ENCODE data around the gene WNT3A. TPM values are rescaled to one million over a fixed set of nuclear protein-coding genes. Genes with fewer than 3 reads are reported as not detected.
A peak's percentile ranks its signal among the peaks of the same experiment; 100 is the strongest.

The WNT3A gene
- total and polyA plus RNA-seq, 9 of the 15 experiments (the other 6 are each of a cell fraction or from before 2014, with no cell fraction given) = not detected

GRCh38 chr1:228079601-228080263 is 72.9 kb downstream of the WNT3A start (continued):
- TF ChIP-seq MEF2D (tag; conservative IDR thresholded peaks at IDR 0.05; ENCODE audit: low read depth) (no peak), MTA2 (IDR thresholded peaks at IDR 0.05; ENCODE audit: low read depth) (no peak), PHB2 (IDR thresholded peaks at IDR 0.05; ENCODE audit: low read depth) (no peak), GTF2B (IDR thresholded peaks at IDR 0.05; ENCODE audit: extremely low read depth, insufficient read length) (no peak), ZFP36 (IDR thresholded peaks at IDR 0.05; ENCODE audit: low read depth, low read length, partially characterized antibody) (peak; percentile 74), MXD1 (CRISPR knock-in tag; IDR thresholded peaks at IDR 0.05; ENCODE audit: borderline replicate concordance, poor library complexity, severe bottlenecking) (no peak), KDM1A (IDR thresholded peaks at IDR 0.05) (peak; percentile 89 to 94), HDAC1 (IDR thresholded peaks at IDR 0.05) (peak in 1 of 2 experiments; percentile 38; a peak in 1 of 4 replicates), ZNF766 (CRISPR knock-in tag; conservative IDR thresholded peaks at IDR 0.05) (no peak), SIN3A (IDR thresholded peaks at IDR 0.05; ENCODE audit: borderline replicate concordance in 2 of 2, control insufficient read depth in 1 of 2, low read depth in 2 of 2, low read length in 2 of 2) (no peak), CBFA2T3 (IDR thresholded peaks at IDR 0.05) (no peak), NFE2L1 (tag; IDR thresholded peaks at IDR 0.05; ENCODE audit: borderline replicate concordance, low read depth) (no peak), RREB1 (CRISPR knock-in tag; IDR thresholded peaks at IDR 0.05) (no peak), HEY1 (CRISPR knock-in tag; IDR thresholded peaks at IDR 0.05; ENCODE audit: borderline replicate concordance) (no peak), NR4A1 (CRISPR knock-in tag; IDR thresholded peaks at IDR 0.05) (no peak), NR4A1 (tag; IDR thresholded peaks at IDR 0.05) (no peak), HDGF (IDR thresholded peaks at IDR 0.05) (peak; percentile 79; the same call in 1 of the 2 replicates)
- TF ChIP-seq, protein P1, sequence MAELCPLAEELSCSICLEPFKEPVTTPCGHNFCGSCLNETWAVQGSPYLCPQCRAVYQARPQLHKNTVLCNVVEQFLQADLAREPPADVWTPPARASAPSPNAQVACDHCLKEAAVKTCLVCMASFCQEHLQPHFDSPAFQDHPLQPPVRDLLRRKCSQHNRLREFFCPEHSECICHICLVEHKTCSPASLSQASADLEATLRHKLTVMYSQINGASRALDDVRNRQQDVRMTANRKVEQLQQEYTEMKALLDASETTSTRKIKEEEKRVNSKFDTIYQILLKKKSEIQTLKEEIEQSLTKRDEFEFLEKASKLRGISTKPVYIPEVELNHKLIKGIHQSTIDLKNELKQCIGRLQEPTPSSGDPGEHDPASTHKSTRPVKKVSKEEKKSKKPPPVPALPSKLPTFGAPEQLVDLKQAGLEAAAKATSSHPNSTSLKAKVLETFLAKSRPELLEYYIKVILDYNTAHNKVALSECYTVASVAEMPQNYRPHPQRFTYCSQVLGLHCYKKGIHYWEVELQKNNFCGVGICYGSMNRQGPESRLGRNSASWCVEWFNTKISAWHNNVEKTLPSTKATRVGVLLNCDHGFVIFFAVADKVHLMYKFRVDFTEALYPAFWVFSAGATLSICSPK (IDR thresholded peaks at IDR 0.05; ENCODE audit: borderline replicate concordance) = no peak
- TF ChIP-seq, protein P2, sequence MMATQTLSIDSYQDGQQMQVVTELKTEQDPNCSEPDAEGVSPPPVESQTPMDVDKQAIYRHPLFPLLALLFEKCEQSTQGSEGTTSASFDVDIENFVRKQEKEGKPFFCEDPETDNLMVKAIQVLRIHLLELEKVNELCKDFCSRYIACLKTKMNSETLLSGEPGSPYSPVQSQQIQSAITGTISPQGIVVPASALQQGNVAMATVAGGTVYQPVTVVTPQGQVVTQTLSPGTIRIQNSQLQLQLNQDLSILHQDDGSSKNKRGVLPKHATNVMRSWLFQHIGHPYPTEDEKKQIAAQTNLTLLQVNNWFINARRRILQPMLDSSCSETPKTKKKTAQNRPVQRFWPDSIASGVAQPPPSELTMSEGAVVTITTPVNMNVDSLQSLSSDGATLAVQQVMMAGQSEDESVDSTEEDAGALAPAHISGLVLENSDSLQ (IDR thresholded peaks at IDR 0.05) = no peak
